Right atrium auricular region (tissue), 2 donors: ENCODE results near the gene TFAP2B. TPM values are rescaled to one million over a fixed set of nuclear protein-coding genes. Genes with fewer than 3 reads are reported as not detected.

Source experiments
- DNase-seq: peaks from one replicate; pipeline ENCODE4 v3.0.0-alpha.2; 2019; ENCODE audit warnings: low spot score
- H3K27ac ChIP-seq, 2 donors: fragments of 200-600 bp; sonication (generic); 1 replicate in 1 of 2; 2 replicates in 1 of 2; pipeline ENCODE4 v1.5.1; 2016 to 2019
- H3K27me3 ChIP-seq, 2 donors: fragments of 200-600 bp; sonication (generic); one replicate each; pipeline versions ENCODE4 v1.5.1 to v1.6.0; 2017 to 2019
- H3K36me3 ChIP-seq: fragments of 200-600 bp; sonication (generic); one replicate; pipeline ENCODE4 v1.5.1; 2016
- H3K4me1 ChIP-seq, 2 donors: fragments of 200-600 bp; sonication (generic); one replicate each; pipeline versions ENCODE4 v1.5.1 to v1.6.0; 2017 to 2019
- H3K4me3 ChIP-seq, 2 donors: fragments of 200-600 bp; sonication (generic); 1 replicate in 1 of 2; 2 replicates in 1 of 2; pipeline ENCODE4 v1.5.1; 2017 to 2019; ENCODE audit warnings: mild to moderate bottlenecking in 1 of 2, moderate library complexity in 1 of 2
- H3K9me3 ChIP-seq, 2 donors: fragments of 200-600 bp; sonication (generic); one replicate each; pipeline ENCODE4 v1.5.1; 2019
- CTCF ChIP-seq, 2 donors: fragments of 200-600 bp; sonication (generic); IDR thresholded peaks; one replicate each; pipeline ENCODE4 v1.5.1; 2019; ENCODE audit warnings: antibody characterized with exemption in 2 of 2
- total RNA-seq, 2 donors: library from RNA; depleted of rRNA; stranded (reverse); fragments of >200 nt; gene quantifications; one replicate each; pipeline ENCODE4 v1.1.0, GENCODE V29; 2016

The TFAP2B gene
- total RNA-seq, 2 donors from 2014 or later = not detected

- H3K36me3 ChIP-seq = no peaks in the 10 kb centered on the region
- DNase-seq = no peak
- no peaks in the 10 kb centered on the region for H3K9me3 ChIP-seq
- no peaks in the 10 kb centered on the region for H3K4me1 ChIP-seq
- H3K27me3 ChIP-seq = peaks cover 13 to 21% of the 10 kb centered on the region in 2 donors
- H3K27ac ChIP-seq = no peak overlapping the region
- no peak overlapping the region for H3K4me3 ChIP-seq
- no peak for TF ChIP-seq CTCF (IDR thresholded peaks at IDR 0.05)
Observed at GRCh38 chr6:50840112-50840810, 21.6 kb downstream of the TFAP2B start.

GRCh38 chr6:50840811-50841192 is 22.1 kb downstream of the TFAP2B start:
- no peak overlapping the region for H3K4me3 ChIP-seq
- TF ChIP-seq CTCF (IDR thresholded peaks at IDR 0.05) = no peak
- no peaks in the 10 kb centered on the region for H3K4me1 ChIP-seq
- no peak overlapping the region for H3K27ac ChIP-seq
- peaks cover 13 to 27% of the 10 kb centered on the region in 2 donors for H3K27me3 ChIP-seq
- DNase-seq = no peak
- no peaks in the 10 kb centered on the region for H3K9me3 ChIP-seq
- no peaks in the 10 kb centered on the region for H3K36me3 ChIP-seq

GRCh38 chr6:50842446-50842845 is 23.8 kb downstream of the TFAP2B start:
- Histone ChIP-seq H3K4me3 (no peak overlapping the region), H3K27me3 (peaks cover 13 to 41% of the 10 kb centered on the region in 2 donors), H3K36me3 (no peaks in the 10 kb centered on the region), H3K4me1 (no peaks in the 10 kb centered on the region), H3K9me3 (no peaks in the 10 kb centered on the region), H3K27ac (no peak overlapping the region)
- no peak for TF ChIP-seq CTCF (IDR thresholded peaks at IDR 0.05)
- DNase-seq = no peak

- H3K9me3 ChIP-seq = no peaks in the 10 kb centered on the region
- H3K4me1 ChIP-seq = no peaks in the 10 kb centered on the region
- H3K36me3 ChIP-seq = no peaks in the 10 kb centered on the region
- no peak overlapping the region for H3K4me3 ChIP-seq
- peaks cover 15 to 41% of the 10 kb centered on the region in 2 donors for H3K27me3 ChIP-seq
- no peak for TF ChIP-seq CTCF (IDR thresholded peaks at IDR 0.05)
- no peak overlapping the region for H3K27ac ChIP-seq
- no peak for DNase-seq
Observed at GRCh38 chr6:50842861-50843384, 24.3 kb downstream of the TFAP2B start.

GRCh38 chr6:50843842-50844241 is 25.2 kb downstream of the TFAP2B start:
- peaks cover 18 to 41% of the 10 kb centered on the region in 2 donors for H3K27me3 ChIP-seq
- no peak overlapping the region for H3K27ac ChIP-seq
- H3K9me3 ChIP-seq = no peaks in the 10 kb centered on the region
- H3K4me1 ChIP-seq = no peaks in the 10 kb centered on the region
- DNase-seq = no peak
- no peak for TF ChIP-seq CTCF (IDR thresholded peaks at IDR 0.05)
- H3K4me3 ChIP-seq = no peak overlapping the region
- no peaks in the 10 kb centered on the region for H3K36me3 ChIP-seq
